NCI-H1417 (cell line): ENCODE results near the gene NLN.
"Not testable (repeated sequence)": the region's sequence is repeated elsewhere in the genome, so short reads cannot be mapped to it uniquely, and the experiment has no call there.

ENCODE experiments used
- DNase-seq, 3 experiments: peaks; one replicate each; lab custom pipeline; 2025; lab: John Stamatoyannopoulos, UW

NLN gene

GRCh38 chr5:65772963-65773362, 51.0 kb downstream of the NLN start:
- DNase-seq = not testable (repeated sequence)

DNA sequence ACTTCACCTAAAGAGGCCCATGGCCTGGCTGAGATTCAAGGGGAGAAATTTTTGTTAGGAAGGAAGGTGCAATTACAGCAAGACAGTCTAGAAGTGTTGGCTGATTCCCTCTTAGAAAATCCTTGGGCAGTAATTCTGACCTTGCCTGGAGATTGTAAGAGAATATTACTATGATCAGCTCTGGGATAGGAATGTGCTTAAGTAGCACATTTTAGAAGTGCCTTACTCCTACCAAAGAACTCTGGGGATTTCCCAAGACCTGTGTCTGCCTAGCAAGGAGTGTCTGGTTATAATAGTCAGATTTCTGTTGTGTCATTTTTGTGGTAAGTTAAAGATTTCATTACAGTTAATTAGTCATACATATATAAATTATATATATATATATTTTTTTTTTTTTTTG, 52.3 kb downstream of the NLN start:
- no peak for DNase-seq

- DNase-seq = no peak
These were observed 53.5 kb downstream of the NLN start for GRCh38 chr5:65775476-65775875.

DNA sequence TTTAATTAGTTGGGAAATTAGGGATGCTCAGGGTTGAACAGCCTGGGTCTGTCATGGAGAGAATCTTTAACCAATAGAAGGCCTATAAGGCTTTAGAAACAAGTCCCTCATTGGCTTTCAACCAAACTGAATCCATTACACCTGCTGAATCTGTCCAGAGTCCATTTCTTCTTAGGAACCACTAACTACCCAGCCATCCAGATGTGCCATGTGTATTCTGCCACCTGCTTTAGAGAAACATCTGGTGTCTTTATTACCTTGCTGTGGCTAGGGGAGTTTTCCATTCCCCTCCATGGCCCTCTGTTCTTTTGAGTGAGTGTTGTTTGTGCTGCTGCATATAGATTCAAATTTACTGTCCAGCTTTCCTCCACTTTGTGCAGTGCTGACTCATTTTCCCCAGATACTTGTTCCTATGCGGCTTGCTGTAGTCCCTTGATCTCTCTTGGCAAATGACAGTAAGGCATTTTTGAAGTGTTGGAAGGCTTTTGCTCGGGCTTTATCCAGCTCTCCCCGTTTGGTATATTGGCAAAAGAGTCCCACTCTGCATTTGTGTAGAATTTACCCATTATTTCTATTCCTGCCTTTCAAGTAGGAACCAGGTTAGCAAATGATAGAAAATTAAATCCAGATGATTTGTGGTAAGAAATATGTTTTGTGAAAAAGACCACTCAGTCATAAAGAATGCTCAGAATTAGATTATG, 54.6 kb downstream of the NLN start:
- no peak for DNase-seq

DNA sequence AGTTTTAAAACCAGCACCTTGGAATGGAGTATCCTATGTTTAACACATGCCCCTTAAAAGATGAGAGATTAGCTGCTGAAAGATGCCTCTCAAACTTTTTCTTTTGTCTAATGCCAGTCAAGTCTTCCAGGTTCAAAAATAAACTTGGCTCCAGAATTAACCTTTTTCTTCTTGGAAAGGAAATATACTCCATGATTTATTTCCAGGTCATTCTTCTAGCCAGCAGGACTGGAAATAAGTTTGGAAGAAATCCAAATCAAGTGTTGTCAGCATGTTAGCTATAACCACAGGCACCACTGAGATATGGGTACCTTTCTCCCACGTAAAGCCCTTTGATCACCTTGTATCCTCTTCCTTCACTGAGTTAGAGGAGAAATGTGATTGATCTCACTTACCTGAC, 56.1 kb downstream of the NLN start:
- no peak for DNase-seq

- no peak for DNase-seq
These were observed 57.6 kb downstream of the NLN start for GRCh38 chr5:65779643-65780042.

GRCh38 chr5:65788296-65788695, 66.3 kb downstream of the NLN start:
- DNase-seq = not testable (repeated sequence)

DNA sequence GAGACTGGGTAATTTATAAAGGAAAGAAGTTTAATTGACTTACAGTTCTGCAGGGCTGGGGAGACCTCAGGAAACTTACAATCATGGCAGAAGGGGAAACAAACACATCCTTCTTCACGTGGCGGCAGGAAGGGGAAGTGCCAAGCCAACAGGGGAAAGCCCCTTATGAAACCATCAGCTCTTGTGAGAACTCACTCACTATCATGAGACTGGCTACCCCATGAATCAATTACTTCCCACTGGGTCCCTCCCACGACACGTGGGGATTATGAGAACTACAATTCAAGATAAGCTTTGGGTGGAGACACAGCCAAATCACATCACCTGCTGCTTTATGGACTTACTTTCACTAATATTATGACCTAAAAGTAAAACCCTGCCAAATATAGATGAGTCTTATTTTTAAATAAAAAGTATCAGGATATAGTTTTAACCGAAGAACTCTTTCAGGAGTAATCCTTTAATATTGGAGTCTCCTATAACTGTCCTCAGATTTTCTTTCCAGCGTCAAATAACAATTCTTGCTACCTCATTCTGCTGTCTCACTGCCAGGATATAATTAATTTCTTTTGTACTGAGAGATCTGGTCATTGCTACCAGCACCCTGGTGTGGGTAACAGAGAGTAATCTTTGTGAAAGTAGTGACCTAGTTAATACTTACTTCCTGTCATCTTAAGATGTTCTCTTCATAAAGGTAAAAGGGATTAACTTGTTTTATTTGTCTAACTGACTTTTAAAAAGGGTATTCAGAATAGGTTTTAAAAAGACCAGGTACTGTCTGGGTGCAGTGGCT, 68.6 kb downstream of the NLN start:
- DNase-seq = no peak

DNA sequence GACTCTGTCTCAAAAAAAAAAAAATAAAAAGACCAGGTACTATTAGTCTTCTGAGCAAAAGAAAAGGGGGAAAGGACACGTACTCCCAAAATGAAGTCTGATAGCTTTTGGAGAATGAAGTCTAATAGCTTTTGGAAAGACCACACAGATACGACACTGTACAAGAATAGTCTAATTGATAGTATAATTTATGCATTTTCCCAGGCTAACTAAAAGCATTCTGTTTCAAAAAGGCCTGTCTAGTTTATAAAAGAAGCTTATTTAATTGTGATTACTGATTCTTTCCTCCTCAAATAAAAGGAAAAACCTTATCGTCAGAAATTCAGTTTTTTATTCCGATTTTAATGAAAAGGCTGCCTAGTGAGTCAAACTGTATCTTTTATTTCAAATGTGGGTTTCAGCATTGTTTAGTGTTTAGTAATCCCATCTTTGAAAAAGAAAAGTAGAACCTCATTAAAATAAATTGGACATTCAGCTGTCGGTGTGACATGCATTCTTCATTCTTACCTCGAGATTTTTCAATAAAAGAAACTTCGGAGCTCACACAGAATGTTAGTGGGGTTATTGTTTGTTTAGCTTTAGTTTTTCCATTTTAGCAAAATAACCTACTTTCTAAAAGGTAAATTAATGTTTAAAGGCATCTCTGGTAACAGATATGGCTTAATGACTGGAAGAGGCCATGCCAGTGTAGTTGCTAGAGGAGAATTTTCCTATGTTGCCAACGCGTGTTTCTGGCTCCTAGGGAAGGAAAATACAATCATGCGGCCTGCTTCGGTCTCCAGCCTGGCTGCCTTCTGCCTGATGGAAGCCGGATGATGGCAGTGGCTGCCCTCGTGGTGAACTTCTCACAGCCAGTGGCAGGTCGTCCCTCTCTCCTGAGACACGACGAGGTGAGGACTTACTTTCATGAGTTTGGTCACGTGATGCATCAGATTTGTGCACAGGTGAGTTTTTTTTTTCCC, 70.0 kb downstream of the NLN start:
- no peak for DNase-seq

DNA sequence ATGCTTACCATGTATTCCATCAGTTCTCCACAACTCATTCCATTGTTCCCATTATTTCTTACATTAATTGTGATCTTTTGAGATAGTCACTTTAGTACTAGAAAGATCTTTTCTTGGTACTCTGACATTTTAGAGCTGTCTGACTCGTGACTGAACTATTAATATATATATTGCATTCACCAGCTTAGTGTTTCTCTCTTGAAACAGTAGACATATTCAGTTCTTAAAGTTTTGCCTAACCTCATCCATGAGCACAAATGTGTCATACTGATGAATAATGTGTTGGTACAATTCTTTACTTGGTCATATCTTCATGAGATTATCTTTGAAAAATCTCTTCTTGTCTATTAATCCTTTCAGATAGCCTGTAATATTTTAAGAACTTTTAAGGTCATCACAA, 74.3 kb downstream of the NLN start:
- no peak for DNase-seq

GRCh38 chr5:65796751-65797316, 74.8 kb downstream of the NLN start:
- no peak for DNase-seq

DNA sequence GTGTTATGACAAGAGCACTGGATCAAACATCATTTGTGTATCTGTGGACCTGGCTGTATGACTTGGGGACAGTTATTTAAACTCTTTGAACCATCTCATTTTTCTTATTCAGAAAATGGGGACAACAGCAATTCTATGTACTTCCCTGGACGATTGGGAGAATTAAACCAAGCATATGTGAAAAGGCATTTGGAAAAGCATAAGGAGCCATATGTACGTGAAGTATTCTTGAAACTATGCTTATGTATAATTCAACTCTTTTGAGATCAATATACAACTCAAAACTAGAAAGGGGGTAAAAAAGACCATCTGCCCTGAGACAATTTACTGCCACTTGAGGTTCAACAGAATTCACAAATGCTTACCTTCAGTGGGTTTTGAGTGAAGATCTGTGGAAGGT, 75.5 kb downstream of the NLN start:
- no peak for DNase-seq

DNA sequence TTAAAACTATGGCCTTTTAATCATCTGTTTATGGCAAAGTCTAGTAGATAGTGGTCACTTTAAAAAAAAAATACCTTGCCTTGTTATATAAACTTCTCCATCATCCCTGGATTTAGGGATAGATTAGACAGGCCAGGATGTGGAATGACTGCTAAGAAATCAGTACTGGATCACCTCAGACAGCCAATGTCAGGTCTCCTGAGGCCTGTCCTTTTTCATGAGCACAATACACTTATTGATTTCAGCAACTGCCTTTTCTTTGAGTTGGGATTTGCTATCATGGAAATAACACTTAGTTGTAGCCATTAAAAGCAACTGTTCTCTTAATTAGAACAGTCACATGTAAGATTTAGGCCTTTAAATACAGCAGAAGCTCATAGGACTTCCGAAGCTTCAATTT, 77.9 kb downstream of the NLN start:
- DNase-seq = no peak

GRCh38 chr5:65800775-65801174, 78.8 kb downstream of the NLN start:
- DNase-seq = no peak

DNA sequence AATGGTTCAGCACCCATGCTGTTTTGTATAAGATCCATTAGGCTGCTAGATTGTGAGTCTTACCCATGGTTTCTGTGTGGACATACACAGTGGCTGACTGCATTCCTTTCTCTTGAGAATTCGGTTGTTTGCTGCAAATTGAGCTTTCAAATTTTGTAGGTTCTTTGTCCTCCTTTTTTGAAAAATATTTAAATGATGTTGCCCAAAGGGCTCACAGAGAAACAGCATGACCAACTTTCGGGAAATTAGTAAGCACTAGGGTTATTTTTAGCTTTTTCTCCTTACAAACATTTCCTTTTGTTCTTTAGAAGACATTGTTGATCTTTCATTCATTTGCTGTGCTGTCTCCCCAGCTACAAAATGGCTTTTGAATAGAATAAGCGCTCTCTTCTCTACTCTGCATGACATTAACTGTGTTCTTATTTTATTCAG, 79.4 kb downstream of the NLN start:
- no peak for DNase-seq

DNA sequence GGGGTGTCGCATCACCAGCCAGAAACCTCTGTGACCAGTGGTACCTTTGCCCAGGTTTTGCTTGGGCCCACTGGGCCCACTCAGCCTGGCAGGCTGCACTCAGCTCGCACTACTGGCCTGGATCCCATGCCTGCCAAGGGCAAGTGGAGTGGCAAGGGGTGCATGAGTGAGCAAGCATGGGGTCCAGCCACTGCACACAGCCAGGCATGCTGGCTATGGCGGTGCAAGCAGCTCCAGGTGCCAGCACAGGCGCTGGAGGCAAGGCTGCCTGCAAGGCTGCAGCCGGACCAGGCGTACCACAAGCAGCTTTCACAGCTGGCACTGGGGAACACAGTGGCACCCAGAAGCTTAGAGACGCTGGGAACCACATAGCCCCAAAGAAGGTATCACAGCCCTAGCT, 80.1 kb downstream of the NLN start:
- DNase-seq = no peak

DNA sequence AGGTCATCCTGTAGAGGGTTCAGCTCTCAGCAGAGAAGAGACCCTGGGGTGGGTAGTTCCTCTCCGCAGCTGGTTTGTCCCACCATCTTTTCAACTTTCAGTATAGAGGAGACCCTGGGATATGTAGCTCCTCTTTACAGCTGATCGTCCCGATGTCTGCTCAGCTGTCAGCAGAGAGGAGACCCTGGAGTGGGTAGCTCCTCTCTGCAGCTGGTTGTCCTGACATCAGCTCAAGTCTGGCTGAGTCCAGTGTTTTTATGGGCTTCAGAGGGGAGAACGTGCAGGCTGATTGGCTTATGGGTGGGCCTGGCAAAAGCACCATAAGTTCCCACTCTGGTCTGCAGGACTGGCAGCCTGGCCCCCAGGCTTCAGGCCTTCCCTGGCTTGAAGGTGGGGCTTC, 80.8 kb downstream of the NLN start:
- no peak for DNase-seq

- no peak for DNase-seq
These were observed 81.8 kb downstream of the NLN start for GRCh38 chr5:65803699-65804391.

DNA sequence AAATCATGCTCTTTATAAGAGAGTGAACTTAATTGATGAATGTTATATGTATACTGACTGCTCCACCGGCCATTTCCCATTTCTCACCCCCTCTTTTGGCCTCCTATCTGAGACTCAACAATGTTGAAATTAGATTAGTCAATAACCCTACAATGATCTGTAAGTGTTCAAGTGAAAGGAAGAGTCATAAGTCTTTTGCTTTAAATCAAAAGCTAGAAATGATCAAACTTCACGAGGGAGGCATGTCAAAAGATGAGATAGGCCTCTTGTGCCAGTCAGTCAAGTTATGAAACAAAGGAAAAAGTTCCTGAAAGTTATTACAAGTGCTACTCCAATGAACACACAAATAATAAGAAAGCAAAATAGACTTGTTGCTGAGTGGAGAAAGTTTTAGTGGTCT, 83.1 kb downstream of the NLN start:
- DNase-seq = no peak

DNA sequence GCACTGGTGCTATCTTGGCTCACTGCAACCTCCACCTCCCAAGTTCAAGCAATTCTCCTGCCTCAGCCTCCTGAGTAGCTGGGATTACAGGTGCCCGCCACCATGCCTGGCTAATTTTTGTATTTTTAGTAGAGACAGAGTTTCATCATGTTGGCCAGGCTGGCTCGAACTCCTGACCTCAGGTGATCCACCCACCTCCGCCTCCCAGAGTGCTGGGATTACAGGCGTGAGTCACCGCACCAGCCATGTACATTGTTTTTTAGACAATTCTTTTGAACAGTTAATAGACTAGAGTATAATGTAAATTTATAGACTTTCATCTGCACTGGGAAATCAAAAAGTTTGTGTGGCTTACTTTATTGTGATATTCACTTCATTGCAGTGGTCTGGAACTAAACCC, 85.5 kb downstream of the NLN start:
- not testable (repeated sequence) for DNase-seq

DNA sequence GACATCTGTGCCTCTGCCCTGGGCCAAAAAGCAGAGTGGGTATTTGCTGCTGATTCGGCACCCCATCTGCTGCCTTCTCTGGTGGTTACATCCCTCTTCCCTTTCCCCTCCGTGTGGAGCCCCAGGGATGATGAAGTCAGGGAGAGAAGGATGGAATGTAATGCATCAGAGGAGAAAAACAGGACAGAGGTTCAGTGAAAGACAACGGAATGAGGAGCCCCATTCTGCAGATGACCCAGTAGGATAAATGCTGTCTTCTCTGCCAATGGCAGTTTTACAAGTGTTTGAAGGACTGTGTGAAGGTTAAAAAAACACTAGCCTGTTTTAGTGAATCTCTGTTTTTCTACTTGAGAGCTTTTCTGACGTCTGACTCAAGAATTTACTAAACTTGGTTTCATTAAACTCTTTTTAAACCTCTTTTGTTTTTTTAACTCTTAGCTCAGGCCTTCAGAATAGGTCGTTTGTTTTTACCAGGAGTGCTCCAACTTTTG, 86.3 kb downstream of the NLN start:
- DNase-seq = no peak
